ENCODE measurements around the gene MME.

The MME gene

GRCh38 chr3:155202626-155203025 is 122.5 kb downstream of the MME start:
- no peak for TF ChIP-seq TAF1 (IDR thresholded peaks at IDR 0.05; ENCODE audit: borderline replicate concordance, insufficient read depth, low read length)
- TF ChIP-seq SIN3A (IDR thresholded peaks at IDR 0.05; ENCODE audit: borderline replicate concordance, insufficient read depth, low read length): no peak
- no peak for TF ChIP-seq FOXP2 (optimal IDR thresholded peaks at IDR 0.05; ENCODE audit: borderline replicate concordance, extremely low read depth, extremely low read length, insufficient read depth)
- no peak for TF ChIP-seq POLR2AphosphoS5 (IDR thresholded peaks at IDR 0.05; ENCODE audit: low read depth, low read length)
- TF ChIP-seq REST (IDR thresholded peaks at IDR 0.05; ENCODE audit: insufficient read depth in 1 of 2, low read depth in 2 of 2, low read length in 2 of 2): no peak

GRCh38 chr3:155204851-155205250 is 124.7 kb downstream of the MME start:
- no peak for TF ChIP-seq SIN3A (IDR thresholded peaks at IDR 0.05; ENCODE audit: borderline replicate concordance, insufficient read depth, low read length)
- no peak for TF ChIP-seq POLR2AphosphoS5 (IDR thresholded peaks at IDR 0.05; ENCODE audit: low read depth, low read length)
- no peak for TF ChIP-seq FOXP2 (optimal IDR thresholded peaks at IDR 0.05; ENCODE audit: borderline replicate concordance, extremely low read depth, extremely low read length, insufficient read depth)
- no peak for TF ChIP-seq REST (IDR thresholded peaks at IDR 0.05; ENCODE audit: insufficient read depth in 1 of 2, low read depth in 2 of 2, low read length in 2 of 2)
- TF ChIP-seq TAF1 (IDR thresholded peaks at IDR 0.05; ENCODE audit: borderline replicate concordance, insufficient read depth, low read length): no peak

- TF ChIP-seq FOXP2 (optimal IDR thresholded peaks at IDR 0.05; ENCODE audit: borderline replicate concordance, extremely low read depth, extremely low read length, insufficient read depth): no peak
- TF ChIP-seq REST (IDR thresholded peaks at IDR 0.05; ENCODE audit: insufficient read depth in 1 of 2, low read depth in 2 of 2, low read length in 2 of 2): no peak
- no peak for TF ChIP-seq TAF1 (IDR thresholded peaks at IDR 0.05; ENCODE audit: borderline replicate concordance, insufficient read depth, low read length)
- TF ChIP-seq SIN3A (IDR thresholded peaks at IDR 0.05; ENCODE audit: borderline replicate concordance, insufficient read depth, low read length): no peak
- TF ChIP-seq POLR2AphosphoS5 (IDR thresholded peaks at IDR 0.05; ENCODE audit: low read depth, low read length): no peak
Measured at GRCh38 chr3:155208183-155208800, 128.2 kb downstream of the MME start.

GRCh38 chr3:155210736-155211135 is 130.6 kb downstream of the MME start:
- TF ChIP-seq FOXP2 (optimal IDR thresholded peaks at IDR 0.05; ENCODE audit: borderline replicate concordance, extremely low read depth, extremely low read length, insufficient read depth) (no peak), POLR2AphosphoS5 (IDR thresholded peaks at IDR 0.05; ENCODE audit: low read depth, low read length) (no peak), REST (IDR thresholded peaks at IDR 0.05; ENCODE audit: insufficient read depth in 1 of 2, low read depth in 2 of 2, low read length in 2 of 2) (no peak), SIN3A (IDR thresholded peaks at IDR 0.05; ENCODE audit: borderline replicate concordance, insufficient read depth, low read length) (no peak), TAF1 (IDR thresholded peaks at IDR 0.05; ENCODE audit: borderline replicate concordance, insufficient read depth, low read length) (no peak)

Data from PFSK-1 (cell line).